Left kidney (tissue), 2 donors: Measurements from ENCODE around the gene TDRD15. TPM values are rescaled to one million over a fixed set of nuclear protein-coding genes. Genes with fewer than 3 reads are reported as not detected.
"Not testable (repeated sequence)": the region's sequence is repeated elsewhere in the genome, so short reads cannot be mapped to it uniquely, and the experiment has no call there.

Experiments used
- DNase-seq: peaks from one replicate; pipeline ENCODE4 v3.0.0-alpha.2; 2013
- polyA plus RNA-seq: library from polyadenylated mRNA; unstranded; fragments of 120-200 nt; gene quantifications from one replicate; pipeline ENCODE4 v1.2.1, GENCODE V29; 2013; ENCODE audit not compliant: insufficient read length

TDRD15 gene
- polyA plus RNA-seq, 1 donor, result not detected

DNA sequence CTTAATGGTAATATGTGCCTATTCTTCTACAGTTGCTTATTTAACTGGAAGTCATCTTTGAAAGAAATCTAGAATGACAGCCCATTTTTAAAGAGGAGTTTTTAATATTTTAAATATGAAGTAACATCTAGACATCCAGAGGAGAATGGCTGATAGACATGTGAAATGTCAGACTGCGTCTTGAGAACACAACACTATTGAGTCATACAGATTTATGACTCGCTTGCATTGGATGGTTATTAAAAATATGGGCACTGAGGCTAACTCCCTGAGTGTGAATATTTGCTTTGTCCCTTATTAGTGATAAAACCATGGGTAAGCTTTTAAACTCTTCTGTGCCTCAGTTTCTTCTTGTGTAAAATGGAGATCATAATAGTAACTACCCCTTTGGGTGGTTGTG is 22.9 kb downstream of the TDRD15 start:
- DNase-seq, result no peak

DNA sequence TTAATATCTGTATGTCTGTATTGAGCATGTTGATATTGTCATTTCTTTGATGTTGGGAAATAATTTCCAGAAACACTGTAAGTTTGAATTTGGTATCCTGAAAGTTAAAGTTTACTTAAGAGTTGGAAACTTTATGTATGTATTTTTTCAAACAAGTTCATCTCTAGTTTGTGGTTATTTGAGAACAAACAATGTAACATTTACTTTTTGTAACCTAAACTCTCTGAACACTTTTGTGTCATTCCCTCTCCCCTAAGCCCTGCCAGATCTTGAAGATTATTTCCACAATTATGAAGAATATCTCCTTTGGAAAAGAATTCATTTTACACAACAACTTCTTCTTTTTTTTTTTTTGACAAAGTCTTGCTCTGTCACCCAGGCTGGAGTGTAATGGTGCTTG is 24.9 kb downstream of the TDRD15 start:
- DNase-seq, result no peak

DNA sequence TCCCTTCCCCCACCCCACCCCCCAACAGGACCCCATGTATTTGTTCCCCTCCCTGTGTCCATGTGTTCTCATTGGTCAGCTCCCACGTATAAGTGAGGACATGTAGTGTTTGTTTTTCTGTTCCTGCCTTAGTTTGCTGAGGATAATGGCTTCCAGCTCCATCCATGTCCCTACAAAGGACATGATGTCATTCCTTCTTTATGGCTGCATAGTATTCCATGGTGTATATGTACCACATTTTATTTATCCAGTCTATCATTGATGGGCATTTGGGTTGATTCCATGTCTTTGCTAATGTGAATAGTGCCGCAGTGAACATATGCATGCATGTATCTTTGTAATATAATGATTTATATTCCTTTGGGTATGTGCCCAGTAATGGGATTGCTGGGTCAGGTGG is 27.5 kb downstream of the TDRD15 start:
- DNase-seq, result not testable (repeated sequence)

DNA sequence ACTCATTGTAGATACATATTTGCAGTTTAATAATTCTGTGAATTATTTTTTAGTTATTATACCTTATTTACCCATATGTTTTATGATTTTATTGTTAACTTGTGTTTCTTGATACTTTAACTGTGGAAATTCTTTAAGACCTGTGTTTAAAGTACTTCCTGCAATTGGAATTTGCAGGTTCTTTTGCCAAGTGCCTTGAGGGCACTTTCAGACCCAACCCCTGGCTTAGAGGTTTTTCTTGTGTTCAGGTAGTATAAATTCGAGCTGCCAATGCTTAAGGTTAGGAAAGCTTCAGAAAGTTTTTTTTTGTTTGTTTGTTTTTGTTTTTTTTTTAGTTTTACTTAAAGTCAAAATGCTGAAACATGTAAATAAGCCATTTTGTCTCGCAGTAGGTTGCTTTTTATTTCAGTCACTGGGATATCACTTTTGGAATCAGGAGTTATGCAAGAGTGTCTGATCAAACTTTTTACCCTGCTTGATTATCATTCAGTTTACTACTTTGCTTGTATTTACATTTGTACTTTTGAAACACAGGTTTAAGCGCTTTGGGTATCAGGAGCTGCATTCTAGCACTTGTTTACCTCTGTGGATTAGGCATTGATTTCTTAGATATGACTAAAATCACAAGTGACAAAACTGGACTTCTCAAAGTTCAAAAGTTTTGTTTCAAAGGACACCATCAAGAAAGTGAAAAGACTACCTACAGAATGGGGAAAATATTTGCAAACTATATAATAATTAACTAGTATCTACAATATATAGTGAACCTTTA is 31.8 kb downstream of the TDRD15 start:
- DNase-seq, result no peak

DNA sequence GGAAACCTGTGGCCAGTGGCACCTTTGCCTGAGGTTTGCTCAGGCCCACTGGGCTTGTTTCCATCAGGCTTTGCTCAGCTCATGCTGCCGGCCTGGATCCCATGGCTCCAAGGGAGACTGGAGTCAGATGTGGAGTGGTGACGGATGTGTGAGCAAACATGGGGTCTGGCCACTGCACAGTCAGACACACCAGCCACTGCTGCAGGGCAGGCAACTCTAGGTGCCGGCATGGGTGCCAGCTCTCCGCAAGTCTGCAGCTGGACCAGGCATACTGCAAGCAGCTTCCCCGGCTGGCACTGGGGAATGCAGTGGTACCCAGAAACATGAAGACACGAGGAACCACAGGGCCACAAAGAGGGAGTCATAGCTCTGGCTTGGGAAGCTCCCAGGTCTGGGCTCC is 37.4 kb downstream of the TDRD15 start:
- no peak for DNase-seq

DNA sequence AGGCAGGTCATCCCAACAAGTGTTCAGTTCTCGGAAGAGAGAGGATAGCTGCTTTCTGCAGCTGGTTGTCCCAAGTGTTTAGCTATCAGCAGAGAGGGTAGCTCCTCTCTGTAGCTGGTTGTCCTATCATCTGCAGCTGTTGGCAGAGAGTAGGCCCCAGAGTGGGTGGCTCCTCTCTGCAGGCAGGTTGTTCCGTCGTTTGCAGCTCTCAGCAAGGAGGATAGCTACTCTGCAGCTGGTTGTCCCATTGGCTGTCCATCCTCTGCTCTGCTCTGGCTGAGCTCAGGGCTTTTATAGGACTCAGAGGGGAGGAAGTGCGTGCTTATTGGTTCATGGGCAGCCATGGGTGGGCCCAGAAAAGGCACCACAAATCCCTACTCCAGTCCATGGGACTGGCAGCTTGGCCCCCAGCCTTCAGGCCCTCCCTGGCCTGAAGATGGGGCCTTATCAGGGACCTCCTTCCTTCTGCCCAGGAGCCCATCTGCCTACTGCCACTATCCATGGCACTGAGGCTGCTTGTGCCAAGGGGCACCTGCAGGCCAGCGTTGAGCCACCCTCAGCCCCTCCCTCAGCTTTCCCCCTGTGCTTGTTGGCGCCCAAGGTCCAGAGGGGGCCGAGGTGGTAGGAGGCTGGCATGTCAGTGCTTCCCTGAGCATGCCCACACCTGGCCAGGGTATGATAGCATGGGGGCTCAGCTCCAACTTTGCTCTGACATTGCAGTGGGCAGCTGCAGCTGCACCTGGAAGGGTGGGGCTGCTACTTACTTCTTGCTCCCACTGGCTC is 38.3 kb downstream of the TDRD15 start:
- DNase-seq, result no peak

DNA sequence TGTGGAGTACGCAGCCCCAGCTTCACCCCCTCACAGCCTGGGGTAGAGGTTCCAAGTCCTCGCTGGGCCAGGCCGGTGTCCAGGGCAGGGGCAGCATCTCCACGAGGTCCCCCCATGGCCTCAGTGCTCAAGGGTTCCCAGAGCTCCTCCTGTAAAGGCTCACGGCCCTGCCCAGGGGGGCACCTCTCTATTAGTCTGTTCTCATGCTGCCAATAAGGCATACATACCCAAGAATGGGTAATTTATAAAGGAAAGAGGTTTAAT is 38.8 kb downstream of the TDRD15 start:
- no peak for DNase-seq

DNA sequence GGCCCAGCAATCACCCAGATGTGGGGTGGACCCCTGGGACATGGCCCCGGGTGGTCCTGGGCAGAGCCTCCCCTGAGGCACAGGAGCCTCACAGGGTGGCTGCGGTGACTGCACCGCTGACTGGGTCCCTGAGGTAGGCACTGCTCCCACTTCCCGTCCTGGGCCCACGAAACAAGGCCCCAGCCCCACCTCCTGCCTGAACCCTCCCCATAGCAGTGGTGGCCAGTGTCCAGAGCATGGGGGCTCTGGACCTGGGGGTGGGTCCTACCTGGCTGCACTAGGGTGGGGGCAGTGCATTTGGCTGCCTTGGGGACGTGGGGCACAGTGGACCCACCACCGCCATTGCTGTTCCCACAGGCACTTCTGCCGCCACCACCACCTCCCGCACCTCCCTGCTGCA is 39.4 kb downstream of the TDRD15 start:
- DNase-seq, result no peak

DNA sequence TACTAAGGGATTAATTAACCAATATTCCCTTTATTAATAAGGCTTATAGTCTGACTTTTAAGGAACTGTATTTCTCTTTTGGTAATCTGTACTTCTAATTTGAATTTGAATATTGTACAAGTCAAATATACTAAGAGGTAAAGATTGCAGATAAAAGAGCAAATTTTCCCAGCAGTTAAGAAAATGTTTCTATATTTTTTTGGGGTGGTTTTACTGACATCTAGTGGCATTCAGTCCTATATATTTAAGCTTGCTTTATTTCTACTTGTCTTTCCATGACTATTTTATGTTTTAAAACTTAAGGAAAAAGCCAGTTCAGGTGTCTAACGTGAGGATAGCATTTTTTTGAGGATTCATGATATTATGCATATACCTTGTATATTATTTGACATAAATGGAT is 41.6 kb downstream of the TDRD15 start:
- no peak for DNase-seq

DNA sequence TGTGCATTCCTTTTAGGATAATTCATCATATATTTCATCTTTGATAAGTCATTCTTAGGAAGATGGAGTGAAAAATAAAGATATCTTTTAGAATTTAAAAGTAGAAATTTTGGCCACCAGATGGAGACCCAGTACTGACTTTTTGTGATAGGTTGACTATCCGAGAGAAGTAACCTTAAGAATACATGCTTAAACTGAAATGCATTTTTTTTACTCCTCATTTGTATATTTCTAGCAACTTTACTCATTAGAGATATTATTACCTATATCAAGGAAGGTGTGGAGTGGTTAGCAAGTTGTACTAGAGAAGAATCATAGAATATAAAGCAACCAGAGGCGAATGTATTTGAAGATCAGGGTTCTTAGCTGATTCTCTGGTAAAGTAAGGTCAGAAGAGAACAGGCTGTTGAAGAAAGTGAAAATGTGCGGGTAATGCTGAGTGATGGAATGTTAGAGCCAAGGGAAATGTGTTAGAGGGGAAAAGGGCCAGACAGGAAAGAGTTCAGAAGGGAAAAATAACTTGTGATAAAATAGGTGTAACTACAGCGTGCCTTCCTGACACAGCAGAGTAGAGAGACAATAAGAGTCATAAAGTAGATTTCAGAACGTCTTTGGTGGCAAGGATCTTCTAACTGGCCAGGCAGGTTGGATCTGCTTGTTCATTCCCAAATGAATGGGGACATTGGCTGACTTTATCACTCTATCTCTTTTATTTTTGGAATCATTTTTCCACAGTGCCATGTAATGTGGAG is 52.3 kb downstream of the TDRD15 start:
- peak; percentile 22 for DNase-seq

DNA sequence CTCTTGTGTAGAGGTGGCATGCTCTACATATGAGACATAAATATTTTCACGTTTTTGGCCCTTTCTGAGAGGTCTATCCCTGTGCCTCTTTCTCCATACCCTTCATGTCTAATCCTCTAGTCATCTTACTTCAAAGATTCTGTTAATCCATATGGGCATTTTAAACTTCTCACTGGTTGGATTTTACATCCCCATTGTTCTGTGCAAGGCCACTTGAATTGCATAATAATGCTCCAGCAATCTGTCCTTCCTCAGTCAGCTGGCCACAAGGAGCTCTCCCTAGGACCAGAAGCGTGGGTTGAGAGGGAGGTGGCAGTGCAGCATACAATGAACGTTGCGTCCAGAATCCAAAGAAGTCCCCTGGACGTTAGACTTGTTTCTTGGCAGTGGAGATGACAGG is 58.2 kb downstream of the TDRD15 start:
- no peak for DNase-seq

DNA sequence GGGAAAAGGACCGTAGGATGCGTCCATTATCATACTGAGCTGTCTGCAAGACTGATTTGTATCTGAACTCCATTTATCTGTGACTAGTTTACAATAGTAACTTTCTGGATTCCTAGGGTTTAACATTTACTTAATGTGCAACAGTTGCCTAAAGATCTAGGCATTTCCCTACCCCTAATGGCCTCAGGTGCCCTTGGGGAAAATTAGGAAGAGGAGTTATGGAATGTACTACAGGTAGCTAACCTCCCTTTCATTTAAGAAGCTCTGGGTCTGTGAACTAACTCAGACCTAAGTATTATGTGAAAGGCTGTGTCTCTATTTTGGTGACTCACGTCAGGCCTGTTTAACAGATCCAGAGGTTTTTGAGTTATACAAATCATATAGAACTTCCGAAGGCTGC is 59.5 kb downstream of the TDRD15 start:
- no peak for DNase-seq

DNA sequence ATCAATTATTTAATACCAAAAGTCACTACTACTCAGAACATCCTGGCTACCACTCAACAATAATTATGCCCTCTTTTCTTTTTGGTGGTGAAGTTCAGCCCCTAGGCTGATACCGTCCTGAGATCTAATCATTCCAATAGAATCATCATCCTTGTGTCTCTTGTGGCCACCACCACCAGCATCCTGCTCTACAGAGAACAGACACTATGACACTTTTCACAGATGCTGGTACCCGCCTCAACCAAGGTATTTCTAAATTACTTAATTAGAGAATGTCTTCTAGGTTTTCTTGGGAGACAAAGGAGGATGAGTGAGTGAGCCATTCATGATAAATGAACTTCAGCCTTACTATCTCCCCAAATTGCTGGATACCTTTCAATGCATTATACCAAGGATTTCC is 60.0 kb downstream of the TDRD15 start:
- no peak for DNase-seq

DNA sequence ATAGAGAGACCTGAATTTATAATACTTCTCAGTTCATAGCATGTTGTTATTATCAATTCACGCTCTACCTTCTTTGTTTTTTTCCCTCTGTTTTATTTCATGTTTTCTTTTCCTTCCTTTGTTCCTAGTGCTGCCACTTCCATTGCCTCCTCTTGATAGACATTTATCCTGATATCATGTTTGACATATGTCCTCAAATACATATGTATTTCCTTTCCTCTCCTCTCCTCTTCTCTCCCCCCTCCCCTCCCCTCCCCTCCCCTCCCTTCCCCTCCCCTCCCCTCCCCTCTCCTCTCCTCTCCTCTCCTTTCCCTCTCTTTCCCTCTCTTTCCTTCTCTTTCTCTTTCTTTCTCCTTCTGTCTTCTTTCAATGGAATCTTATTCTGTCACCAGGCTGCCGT is 67.8 kb downstream of the TDRD15 start:
- DNase-seq, result no peak

Other genes starting within 250 kb of the TDRD15 start
- gene APOB, start 79.9 kb upstream of the TDRD15 start, polyA plus RNA-seq, result 5.3 TPM